Stimulated activated CD4-positive, alpha-beta T cell treated with anti-CD3 and anti-CD28 coated beads, Interleukin-12 subunit alpha, Interleukin-12 subunit beta, amount 100 ng/mL, for 24 hours (primary cell): ENCODE results near the gene ZFR.
"Not testable (repeated sequence)": the region's sequence is repeated elsewhere in the genome, so short reads cannot be mapped to it uniquely, and the experiment has no call there.

ENCODE experiments used
- DNase-seq, 2 experiments: peaks; one replicate each; pipeline ENCODE4 v3.0.0-alpha.2; 2020; ENCODE audit warnings: low read depth in 2 of 2

The ZFR gene

DNA sequence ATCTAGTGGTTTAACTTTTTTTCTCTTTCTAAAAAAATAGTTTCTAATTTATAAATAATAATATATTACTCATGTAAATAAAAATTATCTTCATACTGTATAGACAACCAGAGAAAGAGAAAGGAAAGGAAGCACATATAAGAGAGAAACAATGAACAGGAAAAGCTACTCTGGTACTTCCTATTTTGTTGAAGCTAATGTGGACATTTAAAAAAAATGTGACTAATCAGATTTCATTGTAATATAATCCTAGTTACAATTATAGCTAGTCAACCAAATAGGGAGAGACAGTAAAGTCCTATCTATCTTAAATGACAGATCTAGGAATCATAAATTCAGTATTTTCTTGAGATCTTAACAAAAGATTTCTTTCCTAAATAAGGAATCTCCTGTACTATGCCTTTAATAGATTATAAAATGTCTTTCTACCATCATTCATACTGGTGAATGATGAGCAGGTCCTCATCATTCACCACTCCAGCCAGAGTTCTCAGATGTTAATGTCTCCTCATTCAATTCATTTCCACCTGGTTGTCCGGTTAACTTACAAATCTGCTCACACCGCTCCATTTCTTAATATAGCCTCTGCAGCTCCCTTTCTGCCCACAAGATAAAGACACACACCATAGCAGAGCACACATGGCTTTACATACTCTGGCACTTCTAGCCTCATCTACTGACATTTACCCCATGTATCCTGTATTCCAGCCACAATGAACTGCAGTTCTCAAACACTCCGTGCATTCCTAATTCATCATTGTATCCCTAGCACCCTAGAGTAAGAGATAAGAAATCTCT, 30.9 kb downstream of the ZFR start:
- DNase-seq = no peak

- no peak for DNase-seq
These were observed 33.9 kb downstream of the ZFR start for GRCh38 chr5:32410630-32411029.

GRCh38 chr5:32406650-32407049, 37.9 kb downstream of the ZFR start:
- no peak for DNase-seq

GRCh38 chr5:32405507-32405906, 39.0 kb downstream of the ZFR start:
- no peak for DNase-seq

DNA sequence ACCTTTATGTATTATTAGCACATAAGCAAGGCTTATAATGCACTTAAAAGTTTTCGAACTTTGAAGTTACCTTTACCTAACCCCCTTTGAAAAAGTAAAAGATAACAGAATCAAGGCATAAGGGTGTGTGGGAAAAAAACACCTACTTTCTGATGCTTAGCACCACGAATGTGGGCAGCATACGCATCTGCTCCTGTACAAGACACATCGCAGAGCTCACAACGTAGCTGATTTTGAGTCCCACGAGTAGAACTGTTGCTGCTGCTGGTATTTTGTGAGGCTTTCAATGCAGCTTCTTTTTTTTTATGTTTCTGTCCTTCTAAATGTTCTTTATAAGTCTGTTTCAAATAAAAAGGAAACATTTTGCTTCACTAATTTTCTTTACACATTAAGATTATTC, 40.8 kb downstream of the ZFR start:
- DNase-seq = no peak

DNA sequence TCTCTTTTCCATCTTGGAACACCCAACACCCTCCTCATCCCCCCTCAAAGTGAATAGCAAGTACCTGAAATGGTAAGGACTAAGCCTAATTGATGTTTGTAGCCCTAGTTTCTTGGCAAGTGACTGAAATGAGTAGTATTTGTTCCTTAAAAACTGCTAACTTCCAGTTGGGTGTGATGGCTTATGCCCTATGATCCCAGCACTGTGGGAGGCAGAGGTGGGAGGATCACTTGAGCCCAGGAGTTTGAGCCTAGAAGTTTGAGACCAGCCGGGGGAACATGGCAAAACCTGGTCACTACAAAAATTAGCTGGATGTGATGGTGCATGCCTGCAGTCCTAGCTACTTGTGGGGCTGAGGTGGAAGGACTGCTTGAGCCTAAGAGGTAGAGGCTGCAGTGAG, 44.1 kb downstream of the ZFR start:
- DNase-seq = no peak

- not testable (repeated sequence) for DNase-seq
These were observed 45.8 kb downstream of the ZFR start for GRCh38 chr5:32398754-32399153.

- DNase-seq = no peak
These were observed 49.6 kb downstream of the ZFR start for GRCh38 chr5:32394981-32395380.

- no peak for DNase-seq
These were observed 52.5 kb downstream of the ZFR start for GRCh38 chr5:32392039-32392438.

DNA sequence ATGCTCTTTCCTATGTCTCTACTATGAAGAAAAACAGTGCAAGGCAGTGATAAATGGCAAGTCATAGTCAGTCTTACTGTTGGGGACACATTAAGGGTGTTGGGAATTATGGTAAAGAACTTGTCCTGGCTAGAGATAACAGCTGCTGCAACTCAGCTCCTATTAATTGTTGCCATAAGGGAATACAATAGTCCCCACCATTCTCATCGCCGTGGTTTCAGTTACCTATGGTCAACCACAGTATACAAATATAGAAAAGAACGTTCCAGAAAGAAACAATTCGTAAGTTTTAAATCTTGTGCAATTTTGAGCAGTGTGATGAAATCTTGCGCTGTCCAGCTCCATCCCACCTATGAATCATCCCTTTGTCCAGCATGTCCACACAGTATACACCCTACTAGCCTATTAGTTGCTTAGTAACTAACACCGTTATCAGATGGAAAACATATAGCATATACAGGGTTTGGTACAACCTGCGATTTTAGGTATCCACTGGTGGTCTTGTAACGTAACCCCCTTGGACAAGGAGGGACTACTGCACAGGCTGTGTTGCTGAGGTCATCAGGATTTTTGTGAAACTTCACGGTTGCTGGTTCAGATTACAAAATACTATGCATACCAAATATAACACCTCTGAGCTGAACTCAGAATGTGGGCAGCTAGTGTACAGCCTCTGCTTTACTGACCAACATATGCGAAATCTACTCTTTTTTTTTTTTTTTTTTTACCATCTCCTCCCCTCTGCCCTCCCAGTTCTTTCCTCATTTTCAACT, 53.5 kb downstream of the ZFR start:
- DNase-seq = no peak

DNA sequence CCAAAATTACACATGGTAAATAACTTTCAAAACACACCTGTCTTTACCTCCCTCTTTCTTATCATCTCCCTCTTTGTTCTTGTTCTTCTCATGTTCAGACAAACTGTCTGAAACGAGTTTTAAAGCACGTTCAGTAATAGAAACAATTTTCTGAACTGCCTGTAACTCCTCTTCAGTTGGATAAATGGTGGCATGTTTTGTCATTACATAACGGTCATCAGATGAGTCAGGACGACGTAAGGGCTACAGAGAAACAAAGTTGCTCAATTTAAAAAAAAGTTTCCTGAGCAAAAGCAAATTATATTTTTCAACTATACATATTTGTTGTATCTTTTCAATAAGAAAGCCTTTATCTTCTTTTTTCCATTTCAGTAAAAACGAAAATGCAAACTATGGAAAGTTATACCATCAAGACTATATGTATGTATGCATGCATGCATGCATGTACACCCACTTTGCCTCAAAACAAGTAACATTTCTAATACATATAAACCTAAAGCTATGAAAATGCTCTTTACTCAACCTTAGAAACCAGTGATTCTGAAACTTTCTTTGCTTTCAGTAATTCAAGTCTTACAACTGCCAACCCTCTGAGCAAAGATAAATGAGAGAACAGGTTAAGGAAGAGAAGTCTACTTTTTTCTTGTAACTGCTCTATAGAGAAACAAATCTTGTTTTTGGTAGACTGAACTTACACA, 56.0 kb downstream of the ZFR start:
- DNase-seq = no peak

DNA sequence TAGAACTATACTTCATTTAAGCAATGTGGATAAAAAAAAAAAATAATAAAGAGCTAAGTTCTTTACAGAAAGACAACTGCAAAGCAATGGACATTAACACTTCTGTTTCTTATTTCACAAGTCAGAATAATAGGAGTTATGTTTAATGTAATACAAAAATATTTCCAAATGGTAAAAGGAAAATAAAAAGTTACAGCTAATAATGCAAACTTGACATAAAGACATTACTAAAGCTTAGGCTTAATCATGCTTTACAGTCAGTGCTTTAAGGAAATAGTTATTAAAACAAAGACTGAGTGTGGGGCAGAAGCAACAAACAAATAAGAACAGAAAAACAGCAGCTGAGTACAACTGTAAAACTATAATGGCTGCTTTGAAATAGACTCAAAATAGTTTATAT, 56.7 kb downstream of the ZFR start:
- no peak for DNase-seq

DNA sequence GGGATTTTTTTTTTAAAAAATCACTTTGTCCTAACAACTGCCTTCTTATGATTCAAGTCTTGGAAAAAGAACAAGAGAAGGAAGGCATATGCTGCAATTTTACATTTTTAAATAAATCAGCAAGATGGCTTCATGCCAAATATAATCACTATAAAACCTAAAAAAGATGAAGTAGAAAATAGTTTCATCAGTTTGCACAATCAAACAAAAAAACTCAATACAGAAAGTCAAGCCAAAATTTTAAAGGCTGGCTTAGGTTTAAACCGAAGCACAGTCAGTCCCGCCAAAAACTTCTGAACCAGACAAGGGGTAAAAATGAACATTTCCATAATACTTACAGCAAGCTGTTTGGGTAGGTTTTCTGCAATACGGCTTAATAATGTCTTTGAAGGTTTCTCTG, 57.3 kb downstream of the ZFR start:
- no peak for DNase-seq

GRCh38 chr5:32384621-32385020, 59.9 kb downstream of the ZFR start:
- no peak for DNase-seq

DNA sequence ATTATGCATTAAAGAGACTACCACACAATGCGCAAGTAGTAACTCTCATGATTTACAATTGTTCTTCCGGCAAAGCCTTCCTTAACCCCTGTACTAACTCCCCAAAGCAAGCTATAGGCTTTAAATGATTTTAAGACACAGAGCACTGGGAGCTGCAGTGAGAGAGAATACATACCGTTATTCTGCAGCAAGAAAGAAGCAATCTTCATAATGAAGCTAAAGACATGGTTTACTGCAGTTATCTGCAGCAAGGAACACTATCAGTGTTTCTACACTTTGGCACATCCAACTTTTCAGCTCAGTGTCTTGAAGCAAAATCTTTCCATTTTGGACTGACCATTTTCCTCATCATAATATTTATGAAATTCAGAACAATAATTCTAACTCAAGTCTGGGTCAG, 61.0 kb downstream of the ZFR start:
- DNase-seq = no peak

GRCh38 chr5:32383065-32383464, 61.5 kb downstream of the ZFR start:
- no peak for DNase-seq

- no peak for DNase-seq
These were observed 65.1 kb downstream of the ZFR start for GRCh38 chr5:32379421-32379820.

- DNase-seq = no peak
These were observed 65.6 kb downstream of the ZFR start for GRCh38 chr5:32378966-32379365.

DNA sequence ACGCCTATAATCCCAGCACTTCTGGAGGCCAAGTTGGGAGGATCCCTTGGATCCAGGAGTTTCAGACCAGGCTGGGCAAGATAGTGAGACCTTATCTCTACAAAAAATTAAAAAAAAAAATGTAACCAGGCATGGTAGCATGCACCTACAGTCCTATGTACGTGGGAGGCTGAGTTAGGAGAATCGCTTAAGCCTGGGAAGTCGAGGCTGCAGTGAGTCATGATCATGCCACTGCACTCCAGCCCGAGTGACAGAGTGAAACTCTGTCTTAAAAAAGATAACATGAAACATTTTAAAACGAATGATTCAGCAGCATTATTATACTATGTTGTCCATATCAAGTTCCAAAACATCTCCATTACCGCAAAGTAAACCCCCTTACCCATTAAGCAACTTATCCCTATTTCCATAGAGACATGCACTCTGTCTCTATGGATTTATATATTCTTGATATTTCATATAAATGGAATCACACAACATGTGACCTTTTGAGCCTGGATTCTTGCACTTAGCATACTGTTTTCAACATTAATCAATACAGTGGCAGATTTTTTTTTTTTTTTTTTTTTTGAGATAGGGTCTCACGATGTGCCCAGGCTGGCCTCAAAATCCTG, 74.9 kb downstream of the ZFR start:
- no peak for DNase-seq

GRCh38 chr5:32369032-32369431, 75.5 kb downstream of the ZFR start:
- no peak for DNase-seq

GRCh38 chr5:32367271-32367670, 77.3 kb downstream of the ZFR start:
- not testable (repeated sequence) for DNase-seq

DNA sequence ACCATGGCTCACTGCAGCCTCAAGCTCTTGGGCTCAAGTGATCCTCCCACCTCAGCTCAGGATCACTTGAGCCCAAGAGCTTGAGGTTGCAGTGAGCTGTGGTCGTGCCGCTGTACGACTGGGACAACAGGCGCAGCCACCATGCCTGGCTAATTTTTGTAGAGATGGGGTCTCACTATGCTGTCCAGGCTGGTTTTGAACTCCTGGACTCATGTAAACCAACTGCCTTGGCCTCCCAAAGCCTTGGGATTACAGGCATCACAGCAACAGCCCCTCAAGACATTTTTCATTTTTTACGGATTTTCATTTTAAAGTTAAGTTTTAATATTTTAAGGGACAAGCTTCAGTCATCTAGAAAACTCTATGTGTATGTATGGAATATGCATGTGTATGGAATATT, 78.9 kb downstream of the ZFR start:
- no peak for DNase-seq
